ENCODE results near the gene TIGD1.

DNA sequence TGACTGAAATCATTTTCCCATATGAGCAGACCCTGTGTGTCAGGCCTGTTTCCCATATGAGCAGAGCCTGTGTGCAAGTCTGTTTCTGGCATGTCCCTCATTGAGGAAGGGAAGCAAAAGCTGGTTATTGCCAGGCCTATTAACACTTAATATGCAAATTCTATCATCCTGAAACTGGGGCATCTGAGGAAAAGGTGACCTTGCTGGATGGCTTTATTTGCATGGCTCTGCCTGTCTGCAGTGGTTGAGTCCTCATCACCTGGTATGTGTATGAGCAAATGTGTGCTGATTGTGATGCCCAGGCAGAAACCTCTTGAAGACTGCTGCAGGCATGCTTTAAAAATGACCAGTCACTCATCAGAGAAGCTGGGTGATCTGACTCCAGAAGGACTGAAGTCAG, 31.4 kb upstream of the TIGD1 start:
- no peak for TF ChIP-seq PPARA (CRISPR knock-in tag; IDR thresholded peaks at IDR 0.05; ENCODE audit: borderline replicate concordance)
- TF ChIP-seq, protein P1, sequence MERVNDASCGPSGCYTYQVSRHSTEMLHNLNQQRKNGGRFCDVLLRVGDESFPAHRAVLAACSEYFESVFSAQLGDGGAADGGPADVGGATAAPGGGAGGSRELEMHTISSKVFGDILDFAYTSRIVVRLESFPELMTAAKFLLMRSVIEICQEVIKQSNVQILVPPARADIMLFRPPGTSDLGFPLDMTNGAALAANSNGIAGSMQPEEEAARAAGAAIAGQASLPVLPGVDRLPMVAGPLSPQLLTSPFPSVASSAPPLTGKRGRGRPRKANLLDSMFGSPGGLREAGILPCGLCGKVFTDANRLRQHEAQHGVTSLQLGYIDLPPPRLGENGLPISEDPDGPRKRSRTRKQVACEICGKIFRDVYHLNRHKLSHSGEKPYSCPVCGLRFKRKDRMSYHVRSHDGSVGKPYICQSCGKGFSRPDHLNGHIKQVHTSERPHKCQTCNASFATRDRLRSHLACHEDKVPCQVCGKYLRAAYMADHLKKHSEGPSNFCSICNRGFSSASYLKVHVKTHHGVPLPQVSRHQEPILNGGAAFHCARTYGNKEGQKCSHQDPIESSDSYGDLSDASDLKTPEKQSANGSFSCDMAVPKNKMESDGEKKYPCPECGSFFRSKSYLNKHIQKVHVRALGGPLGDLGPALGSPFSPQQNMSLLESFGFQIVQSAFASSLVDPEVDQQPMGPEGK (CRISPR knock-in tag; IDR thresholded peaks at IDR 0.05; ENCODE audit: borderline replicate concordance): no peak
- TF ChIP-seq ZNF70 (CRISPR knock-in tag; IDR thresholded peaks at IDR 0.05): no peak

Measured in SK-N-SH treated with all-trans-retinoic acid at 6 μM for 48 hours (cell line).